GM12878 (cell line): Measurements from ENCODE around the gene FBF1. TPM values are rescaled to one million over a fixed set of nuclear protein-coding genes. Genes with fewer than 3 reads are reported as not detected.

Experiments used
- ATAC-seq: fragments of 200-7000 bp; cut with Tn5 transposase; 3 replicates; pipeline ENCODE4 v1.9.1; 2020; ENCODE audit warnings: mild to moderate bottlenecking, moderate library complexity
- BruUV-seq: library from RNA; stranded (reverse); fragments of 400-500 nt; replicated peaks from 2 replicates; lab custom pipeline; 2021; lab: Mats Ljungman, UMichigan
- CTCF ChIA-PET: fragments of 300-600 bp; sonication (Branson Sonifier 250); formaldehyde crosslinking; extraction: SDS; loops from one replicate; lab custom pipeline; 2021; ENCODE audit warnings: inconsistent platforms; lab: Yijun Ruan, JAX
- POLR2A ChIA-PET: fragments of 350-600 bp; formaldehyde crosslinking; extraction: SDS; loops from one replicate; lab custom pipeline; 2021; ENCODE audit warnings: inconsistent platforms; lab: Charles Lee
- RAD21 ChIA-PET: fragments of 300-600 bp; sonication (Branson Sonifier 250); formaldehyde crosslinking; loops from one replicate; lab custom pipeline; 2023; ENCODE audit warnings: antibody characterized with exemption; ENCODE audit not compliant: unreplicated experiment; lab: Charles Lee
- SMC1A ChIA-PET: fragments of 300-600 bp; sonication (Branson Sonifier 250); formaldehyde crosslinking; loops from one replicate; lab custom pipeline; 2023; ENCODE audit not compliant: unreplicated experiment, uncharacterized antibody; lab: Charles Lee
- DNase-seq: peaks from one replicate; pipeline ENCODE4 v3.0.0-alpha.2; 2011; ENCODE audit warnings: low read depth, low spot score
- FAIRE-seq: peaks from 3 replicates; lab custom pipeline; 2011; peaks lifted over from hg19 to GRCh38; lab: Jason Lieb, UNC
- H2AFZ ChIP-seq: 2 replicates; pipeline ENCODE4 v1.6.0; 2011; ENCODE audit warnings: low read depth, low read length, control low read depth; ENCODE audit not compliant: control insufficient read depth
- H3K27ac ChIP-seq: 2 replicates; pipeline ENCODE4 v1.5.1; 2011; ENCODE audit warnings: control low read depth; ENCODE audit not compliant: control insufficient read depth, insufficient read depth
- H3K27me3 ChIP-seq, 2 experiments: replicated peaks in 1 of 2; 2 replicates each; pipeline versions ENCODE4 v1.6.0 to v1.6.1; 2011; ENCODE audit warnings: low read length in 1 of 2; ENCODE audit not compliant: control insufficient read depth in 2 of 2, insufficient read depth in 2 of 2
- H3K36me3 ChIP-seq, 2 experiments: 2 replicates each; pipeline ENCODE4 v1.5.1; 2011; ENCODE audit warnings: low read length in 1 of 2; ENCODE audit not compliant: control insufficient read depth in 2 of 2, insufficient read depth in 2 of 2
- H3K4me1 ChIP-seq: 2 replicates; pipeline ENCODE4 v1.6.1; 2011; ENCODE audit warnings: mild to moderate bottlenecking, low read length, moderate library complexity, mixed read lengths; ENCODE audit not compliant: control insufficient read depth, insufficient read depth
- H3K4me2 ChIP-seq: 2 replicates; pipeline ENCODE4 v1.6.0; 2011; ENCODE audit warnings: control low read depth; ENCODE audit not compliant: control insufficient read depth, insufficient read depth
- H3K4me3 ChIP-seq: fragments of 200-600 bp; sonication (generic); 2 replicates; pipeline ENCODE4 v1.5.1; 2016
- H3K79me2 ChIP-seq: 2 replicates; pipeline ENCODE4 v1.6.0; 2011; ENCODE audit warnings: low read length; ENCODE audit not compliant: control insufficient read depth, insufficient read depth
- H3K9ac ChIP-seq: 2 replicates; pipeline ENCODE4 v1.8.0; 2011; ENCODE audit warnings: low read length, control low read depth, mixed read lengths; ENCODE audit not compliant: control insufficient read depth, insufficient read depth
- H3K9me3 ChIP-seq: replicated peaks from 3 replicates; pipeline ENCODE4 v1.5.1; 2011; ENCODE audit warnings: mild to moderate bottlenecking, low read length; ENCODE audit not compliant: control insufficient read depth, insufficient read depth
- H4K20me1 ChIP-seq: 2 replicates; pipeline ENCODE4 v1.6.0; 2011; ENCODE audit not compliant: control insufficient read depth, insufficient read depth
- ASH2L ChIP-seq: fragments of 300-600, 200-600 bp; sonication (generic); IDR thresholded peaks from 2 replicates; pipeline ENCODE4 v1.6.1; 2017; ENCODE audit warnings: low read depth, mild to moderate bottlenecking, borderline replicate concordance
- CBX5 ChIP-seq: sonication (generic); IDR thresholded peaks from 2 replicates; pipeline ENCODE4 v1.6.1; 2016; ENCODE audit warnings: low read depth, moderate library complexity, mild to moderate bottlenecking, inconsistent platforms
- ESRRA ChIP-seq: IDR thresholded peaks from 2 replicates; pipeline ENCODE4 v1.6.1; 2012; ENCODE audit warnings: mild to moderate bottlenecking, low read length, improper control_type of control experiment
- GABPA ChIP-seq: IDR thresholded peaks from 2 replicates; pipeline ENCODE4 v1.6.1; 2014; ENCODE audit warnings: antibody characterized with exemption, low read depth, mild to moderate bottlenecking, inconsistent platforms
- HCFC1 ChIP-seq: fragments of 150-350 bp; IDR thresholded peaks from 2 replicates; pipeline ENCODE4 v1.6.1; 2014; ENCODE audit warnings: low read length
- POLR2A ChIP-seq: IDR thresholded peaks from 2 replicates; pipeline ENCODE4 v1.6.1; 2011; ENCODE audit warnings: low read depth, mild to moderate bottlenecking, low read length
- POLR2AphosphoS2 ChIP-seq: IDR thresholded peaks from 2 replicates; pipeline ENCODE4 v1.6.1; 2011; ENCODE audit warnings: low read depth, mild to moderate bottlenecking, low read length, improper control_type of control experiment, moderate library complexity
- SPI1 ChIP-seq: IDR thresholded peaks from 2 replicates; pipeline ENCODE4 v1.6.1; 2011; ENCODE audit warnings: low read depth, mild to moderate bottlenecking, low read length, moderate library complexity, borderline replicate concordance; ENCODE audit not compliant: insufficient read depth
- TAF1 ChIP-seq: IDR thresholded peaks from 2 replicates; pipeline ENCODE4 v1.6.1; 2011; ENCODE audit warnings: mild to moderate bottlenecking, low read depth, low read length, borderline replicate concordance
- WGBS: methylation state at CpG from one replicate; pipeline ENCODE4 v1.1.6; 2016; ENCODE audit warnings: low lambda C conversion rate; ENCODE audit not compliant: insufficient replicate concordance, insufficient coverage; ENCODE audit errors: missing lambda C conversion rate; 5-methylcytosine and 5-hydroxymethylcytosine counted together
- in situ Hi-C: fragments of 300-500 bp; cut with MboI; formaldehyde crosslinking; loops from 9 replicates; pipeline ENCODE4 v1.14.3; 2018; ENCODE audit warnings: mixed read lengths
- intact Hi-C: fragments of 100-400 bp; cut with micrococcal nuclease; formaldehyde crosslinking; loops from one replicate; pipeline ENCODE4 v1.14.2; 2022; ENCODE audit not compliant: unreplicated experiment
- polyA plus RNA-seq, 11 experiments: library from polyadenylated mRNA; depleted of rRNA in 4 of 11; unstranded in 6 of 11; stranded (reverse) in 5 of 11; fragments of >200 nt; fragmentation: Nextera tagmentation in 4 of 11; fragmentation: Illumina TruSeq in 1 of 11; extraction: Ambion mirVana in 4 of 11; extraction: Trizol in 1 of 11; gene quantifications; 1 replicate in 1 of 11; 2 replicates in 10 of 11; pipeline versions ENCODE4 v1.2.1 to v1.2.3, GENCODE V29; 2011 to 2016; ENCODE audit warnings: inconsistent platforms in 2 of 11, missing spikeins in 2 of 11, low read depth in 1 of 11
- total RNA-seq, 4 experiments: library from RNA; depleted of rRNA in 3 of 4; stranded (reverse); fragments of >200 nt in 3 of 4; fragmentation: Illumina TruSeq in 1 of 4; extraction: Trizol in 1 of 4; gene quantifications; 2 replicates each; pipeline versions ENCODE4 v1.2.1 to v1.2.3, GENCODE V29; 2013 to 2021
- TF ChIP-seq, protein P1 (sequence below): fragments of 150-350 bp; IDR thresholded peaks from 2 replicates; pipeline ENCODE4 v1.6.1; 2014; ENCODE audit warnings: mild to moderate bottlenecking, low read depth, low read length
- TF ChIP-seq, protein P2 (sequence below): fragments of 150-350 bp; IDR thresholded peaks from 2 replicates; pipeline ENCODE4 v1.6.1; 2016; ENCODE audit warnings: low read depth, low read length
- TF ChIP-seq, protein P3 (sequence below): fragments of 450-650 bp; IDR thresholded peaks from 2 replicates; pipeline ENCODE4 v1.6.1; 2016; ENCODE audit warnings: mild to moderate bottlenecking, moderate library complexity, borderline replicate concordance

Gene FBF1
- total and polyA plus RNA-seq, 10 of the 15 experiments (the other 5 are each of a cell fraction or from before 2014, with no cell fraction given), result 0.29 to 15.0 (median 7.0) TPM

DNA sequence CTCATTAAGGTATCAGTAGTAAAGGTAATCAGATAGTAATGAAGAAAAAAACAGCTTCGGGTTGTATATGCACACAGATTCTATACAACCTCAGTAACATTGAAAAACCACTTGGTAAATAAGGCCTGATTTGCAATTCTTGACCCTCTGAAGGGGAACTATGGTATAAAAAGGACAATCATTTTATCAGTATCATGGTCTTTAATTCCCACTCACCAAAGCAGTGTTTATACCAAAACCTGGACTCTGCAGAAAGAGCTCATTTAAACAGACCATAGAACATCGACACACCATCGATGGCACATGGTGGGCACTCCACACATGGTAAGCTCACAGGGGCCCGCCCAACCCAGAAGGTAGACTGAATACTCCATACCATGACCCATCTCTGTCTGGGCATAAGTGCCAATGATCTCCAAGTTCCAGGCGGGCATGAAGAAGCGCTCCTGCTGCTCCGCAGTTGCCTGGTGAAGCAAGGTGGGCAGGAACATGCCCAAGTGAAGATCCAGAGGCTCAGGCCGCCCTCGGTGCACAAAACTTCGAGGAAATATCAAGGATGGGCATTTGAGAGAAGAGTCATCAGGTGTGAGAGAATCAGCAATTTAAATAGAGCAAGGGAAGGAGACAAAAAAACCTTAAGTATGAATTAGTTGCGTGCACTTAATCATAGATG, 19.1 kb upstream of the FBF1 start (continued):
- TF ChIP-seq ESRRA, result no peak
- TF ChIP-seq, protein P1, sequence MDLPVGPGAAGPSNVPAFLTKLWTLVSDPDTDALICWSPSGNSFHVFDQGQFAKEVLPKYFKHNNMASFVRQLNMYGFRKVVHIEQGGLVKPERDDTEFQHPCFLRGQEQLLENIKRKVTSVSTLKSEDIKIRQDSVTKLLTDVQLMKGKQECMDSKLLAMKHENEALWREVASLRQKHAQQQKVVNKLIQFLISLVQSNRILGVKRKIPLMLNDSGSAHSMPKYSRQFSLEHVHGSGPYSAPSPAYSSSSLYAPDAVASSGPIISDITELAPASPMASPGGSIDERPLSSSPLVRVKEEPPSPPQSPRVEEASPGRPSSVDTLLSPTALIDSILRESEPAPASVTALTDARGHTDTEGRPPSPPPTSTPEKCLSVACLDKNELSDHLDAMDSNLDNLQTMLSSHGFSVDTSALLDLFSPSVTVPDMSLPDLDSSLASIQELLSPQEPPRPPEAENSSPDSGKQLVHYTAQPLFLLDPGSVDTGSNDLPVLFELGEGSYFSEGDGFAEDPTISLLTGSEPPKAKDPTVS, result no peak
- no peak for TF ChIP-seq CBX5
- TF ChIP-seq ASH2L, result no peak

DNA sequence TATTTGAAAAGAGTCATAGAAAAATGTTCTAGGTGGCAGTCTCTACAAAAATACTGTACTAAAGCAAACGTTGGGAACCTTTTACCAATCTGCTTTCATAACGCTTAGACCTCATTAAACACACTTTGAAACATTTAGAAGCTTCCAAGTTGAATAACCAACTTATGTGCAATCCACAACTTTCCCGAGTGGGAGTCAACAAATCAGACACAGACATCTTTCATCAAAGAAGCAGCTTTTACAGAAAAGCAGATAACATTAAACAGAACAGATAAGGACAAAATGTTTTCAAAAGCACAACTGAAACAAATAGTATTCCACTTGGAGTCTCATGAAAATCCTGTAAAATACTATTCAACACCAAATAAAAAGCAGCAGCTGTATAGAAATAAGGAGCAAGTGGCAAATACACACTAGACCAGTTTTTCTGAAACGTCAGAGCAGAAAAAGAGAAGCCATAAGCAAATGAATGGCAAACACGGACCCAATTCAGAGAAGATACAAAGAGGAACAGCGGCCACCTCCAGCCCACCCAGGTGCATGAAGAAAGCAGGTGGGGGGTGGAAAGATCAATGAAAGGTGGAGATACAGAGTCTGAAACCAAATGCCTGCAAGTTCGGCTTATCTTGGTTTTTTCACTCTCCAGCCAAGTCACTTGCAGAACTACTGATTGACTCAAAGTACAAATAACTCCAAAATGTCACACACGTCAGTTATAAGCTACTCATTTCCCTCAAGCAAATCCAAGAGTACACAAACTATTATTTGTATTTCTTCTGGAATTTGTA, 18.4 kb upstream of the FBF1 start:
- Histone ChIP-seq H3K27me3 (no peaks in the 10 kb centered on the region), H3K4me2 (no peak overlapping the region), H3K9ac (no peak overlapping the region), H3K36me3 (peaks cover 0 to 12% of the 10 kb centered on the region in 2 experiments; a peak in 3 of 4 replicates), H2AFZ (no peak overlapping the region), H3K4me1 (no peaks in the 10 kb centered on the region), H3K79me2 (no peaks in the 10 kb centered on the region; the same call in 1 of the 2 replicates), H3K9me3 (no peaks in the 10 kb centered on the region), H3K27ac (no peak overlapping the region), H3K4me3 (no peak overlapping the region), H4K20me1 (no peaks in the 10 kb centered on the region)
- ChIA-PET POLR2A (no interaction called here), RAD21 (no interaction called here), CTCF (interaction anchor here (0.7 to 1.0 kb wide), 2 partner anchors 12 to 193 kb away, joined by 3 to 4 read pairs; no protein-coding TSS in a partner anchor), SMC1A (no interaction called here)
- in situ Hi-C loops (no loop called here), intact Hi-C loops (no loop called here)
- no peak for ATAC-seq
- DNase-seq, result no peak
- BruUV-seq, result no TSS peak
- FAIRE-seq, result no peak
- WGBS, result 88% methylated on average over 8 of the region's 8 CpGs
- TF ChIP-seq, protein P2, sequence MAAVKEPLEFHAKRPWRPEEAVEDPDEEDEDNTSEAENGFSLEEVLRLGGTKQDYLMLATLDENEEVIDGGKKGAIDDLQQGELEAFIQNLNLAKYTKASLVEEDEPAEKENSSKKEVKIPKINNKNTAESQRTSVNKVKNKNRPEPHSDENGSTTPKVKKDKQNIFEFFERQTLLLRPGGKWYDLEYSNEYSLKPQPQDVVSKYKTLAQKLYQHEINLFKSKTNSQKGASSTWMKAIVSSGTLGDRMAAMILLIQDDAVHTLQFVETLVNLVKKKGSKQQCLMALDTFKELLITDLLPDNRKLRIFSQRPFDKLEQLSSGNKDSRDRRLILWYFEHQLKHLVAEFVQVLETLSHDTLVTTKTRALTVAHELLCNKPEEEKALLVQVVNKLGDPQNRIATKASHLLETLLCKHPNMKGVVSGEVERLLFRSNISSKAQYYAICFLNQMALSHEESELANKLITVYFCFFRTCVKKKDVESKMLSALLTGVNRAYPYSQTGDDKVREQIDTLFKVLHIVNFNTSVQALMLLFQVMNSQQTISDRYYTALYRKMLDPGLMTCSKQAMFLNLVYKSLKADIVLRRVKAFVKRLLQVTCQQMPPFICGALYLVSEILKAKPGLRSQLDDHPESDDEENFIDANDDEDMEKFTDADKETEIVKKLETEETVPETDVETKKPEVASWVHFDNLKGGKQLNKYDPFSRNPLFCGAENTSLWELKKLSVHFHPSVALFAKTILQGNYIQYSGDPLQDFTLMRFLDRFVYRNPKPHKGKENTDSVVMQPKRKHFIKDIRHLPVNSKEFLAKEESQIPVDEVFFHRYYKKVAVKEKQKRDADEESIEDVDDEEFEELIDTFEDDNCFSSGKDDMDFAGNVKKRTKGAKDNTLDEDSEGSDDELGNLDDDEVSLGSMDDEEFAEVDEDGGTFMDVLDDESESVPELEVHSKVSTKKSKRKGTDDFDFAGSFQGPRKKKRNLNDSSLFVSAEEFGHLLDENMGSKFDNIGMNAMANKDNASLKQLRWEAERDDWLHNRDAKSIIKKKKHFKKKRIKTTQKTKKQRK, result no peak
- TF ChIP-seq GABPA (no peak), TAF1 (no peak), HCFC1 (no peak), POLR2AphosphoS2 (no peak), SPI1 (no peak), POLR2A (no peak)
- TF ChIP-seq, protein P3, sequence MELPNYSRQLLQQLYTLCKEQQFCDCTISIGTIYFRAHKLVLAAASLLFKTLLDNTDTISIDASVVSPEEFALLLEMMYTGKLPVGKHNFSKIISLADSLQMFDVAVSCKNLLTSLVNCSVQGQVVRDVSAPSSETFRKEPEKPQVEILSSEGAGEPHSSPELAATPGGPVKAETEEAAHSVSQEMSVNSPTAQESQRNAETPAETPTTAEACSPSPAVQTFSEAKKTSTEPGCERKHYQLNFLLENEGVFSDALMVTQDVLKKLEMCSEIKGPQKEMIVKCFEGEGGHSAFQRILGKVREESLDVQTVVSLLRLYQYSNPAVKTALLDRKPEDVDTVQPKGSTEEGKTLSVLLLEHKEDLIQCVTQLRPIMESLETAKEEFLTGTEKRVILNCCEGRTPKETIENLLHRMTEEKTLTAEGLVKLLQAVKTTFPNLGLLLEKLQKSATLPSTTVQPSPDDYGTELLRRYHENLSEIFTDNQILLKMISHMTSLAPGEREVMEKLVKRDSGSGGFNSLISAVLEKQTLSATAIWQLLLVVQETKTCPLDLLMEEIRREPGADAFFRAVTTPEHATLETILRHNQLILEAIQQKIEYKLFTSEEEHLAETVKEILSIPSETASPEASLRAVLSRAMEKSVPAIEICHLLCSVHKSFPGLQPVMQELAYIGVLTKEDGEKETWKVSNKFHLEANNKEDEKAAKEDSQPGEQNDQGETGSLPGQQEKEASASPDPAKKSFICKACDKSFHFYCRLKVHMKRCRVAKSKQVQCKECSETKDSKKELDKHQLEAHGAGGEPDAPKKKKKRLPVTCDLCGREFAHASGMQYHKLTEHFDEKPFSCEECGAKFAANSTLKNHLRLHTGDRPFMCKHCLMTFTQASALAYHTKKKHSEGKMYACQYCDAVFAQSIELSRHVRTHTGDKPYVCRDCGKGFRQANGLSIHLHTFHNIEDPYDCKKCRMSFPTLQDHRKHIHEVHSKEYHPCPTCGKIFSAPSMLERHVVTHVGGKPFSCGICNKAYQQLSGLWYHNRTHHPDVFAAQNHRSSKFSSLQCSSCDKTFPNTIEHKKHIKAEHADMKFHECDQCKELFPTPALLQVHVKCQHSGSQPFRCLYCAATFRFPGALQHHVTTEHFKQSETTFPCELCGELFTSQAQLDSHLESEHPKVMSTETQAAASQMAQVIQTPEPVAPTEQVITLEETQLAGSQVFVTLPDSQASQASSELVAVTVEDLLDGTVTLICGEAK, result no peak
